HepG2 (cell line): ENCODE measurements around the gene GPATCH4. TPM values are rescaled to one million over a fixed set of nuclear protein-coding genes. Genes with fewer than 3 reads are reported as not detected.

Experiments used
- ATAC-seq: fragments of 200-7000 bp; cut with Tn5 transposase; 3 replicates; pipeline ENCODE4 v1.9.1; 2020; ENCODE audit warnings: mild to moderate bottlenecking, moderate library complexity
- BruUV-seq: library from RNA; stranded (reverse); fragments of 400-500 nt; replicated peaks from 2 replicates; lab custom pipeline; 2021; lab: Mats Ljungman, UMichigan
- CTCF ChIA-PET: fragments of 300-600 bp; formaldehyde crosslinking; extraction: SDS; loops from one replicate; lab custom pipeline; 2021; ENCODE audit warnings: low total read pairs, inconsistent platforms, low intra/inter-chr PET ratio; lab: Yijun Ruan, JAX
- POLR2A ChIA-PET: fragments of 350-600 bp; sonication (Branson Sonifier 250); formaldehyde crosslinking; loops from one replicate; lab custom pipeline; 2020; ENCODE audit warnings: antibody characterized with exemption, inconsistent platforms; lab: Yijun Ruan, JAX
- DNase-seq: peaks from one replicate; pipeline ENCODE4 v3.0.0-alpha.2; 2015; ENCODE audit warnings: low spot score
- FAIRE-seq: peaks from 3 replicates; lab custom pipeline; 2011; peaks lifted over from hg19 to GRCh38; lab: Jason Lieb, UNC
- H2AFZ ChIP-seq: one replicate; pipeline ENCODE4 v1.6.1; 2011; ENCODE audit warnings: low read length, inconsistent platforms
- H3K27ac ChIP-seq: fragments of 300-600 bp; 3 replicates; pipeline ENCODE4 v1.8.0; 2011; ENCODE audit warnings: mixed run types, mild to moderate bottlenecking, mixed read lengths, low read length, inconsistent platforms; ENCODE audit not compliant: insufficient read depth; ENCODE audit errors: extremely low read length
- H3K27me3 ChIP-seq, 2 experiments: fragments of 200-600 bp in 1 of 2; 2 replicates in 1 of 2; 3 replicates in 1 of 2; pipeline versions ENCODE4 v1.6.0 to v1.8.0; 2011; ENCODE audit warnings: low read length in 2 of 2, mild to moderate bottlenecking in 2 of 2, moderate library complexity in 2 of 2, inconsistent platforms in 1 of 2; ENCODE audit not compliant: insufficient read depth in 2 of 2, control insufficient read depth in 1 of 2
- H3K36me3 ChIP-seq, 2 experiments: fragments of 200-600 bp in 1 of 2; replicated peaks in 1 of 2; 2 replicates in 1 of 2; 3 replicates in 1 of 2; pipeline versions ENCODE4 v1.5.1 to v1.8.0; 2011; ENCODE audit warnings: low read length in 2 of 2, inconsistent platforms in 1 of 2; ENCODE audit not compliant: insufficient read depth in 2 of 2, control insufficient read depth in 1 of 2
- H3K4me1 ChIP-seq: 2 replicates; pipeline ENCODE4 v1.5.1; 2012; ENCODE audit warnings: low read length, inconsistent platforms; ENCODE audit not compliant: insufficient read depth
- H3K4me2 ChIP-seq: 2 replicates; pipeline ENCODE4 v1.6.0; 2011; ENCODE audit warnings: low read depth, low read length, inconsistent platforms
- H3K4me3 ChIP-seq, 3 experiments: fragments of 200-600 bp in 1 of 3; sonication (generic), shearing (Covaris generic) in 1 of 3; replicated peaks in 1 of 3; 2 replicates each; pipeline ENCODE4 v1.5.1; 2011 to 2016; ENCODE audit warnings: low read length in 3 of 3, inconsistent platforms in 2 of 3, low read depth in 2 of 3, mild to moderate bottlenecking in 2 of 3, control low read depth in 1 of 3, mixed read lengths in 1 of 3; ENCODE audit not compliant: insufficient read depth in 1 of 3
- H3K79me2 ChIP-seq: one replicate; pipeline ENCODE4 v1.6.1; 2011; ENCODE audit warnings: low read length, inconsistent platforms; ENCODE audit not compliant: insufficient read depth
- H3K9ac ChIP-seq: 2 replicates; pipeline ENCODE4 v1.6.0; 2011; ENCODE audit warnings: mild to moderate bottlenecking, low read depth, low read length, inconsistent platforms; ENCODE audit not compliant: insufficient read depth
- H3K9me3 ChIP-seq: 2 replicates; pipeline ENCODE4 v1.5.1; 2012; ENCODE audit warnings: mild to moderate bottlenecking, low read length
- H4K20me1 ChIP-seq: 2 replicates; pipeline ENCODE4 v1.6.0; 2011; ENCODE audit warnings: inconsistent platforms, mild to moderate bottlenecking, low read length, moderate library complexity; ENCODE audit not compliant: insufficient read depth
- AGO1 ChIP-seq: fragments of 200-400 bp; formaldehyde crosslinking; IDR thresholded peaks from 2 replicates; pipeline ENCODE4 v1.6.1; 2017; ENCODE audit warnings: mild to moderate bottlenecking, low read depth, low read length, moderate library complexity; ENCODE audit not compliant: poor library complexity, severe bottlenecking
- AGO2 ChIP-seq: fragments of 200-400 bp; formaldehyde crosslinking; optimal IDR thresholded peaks from 2 replicates; pipeline ENCODE3; 2017; ENCODE audit warnings: mild to moderate bottlenecking, low read depth, low read length, moderate library complexity
- CHD2 ChIP-seq: IDR thresholded peaks from 2 replicates; pipeline ENCODE4 v1.6.1; 2011; ENCODE audit warnings: low read depth, low read length, improper control_type of control experiment
- KDM1A ChIP-seq: IDR thresholded peaks from 2 replicates; pipeline ENCODE4 v1.6.1; 2016; ENCODE audit warnings: missing compliant biosample characterization
- NFYC ChIP-seq: IDR thresholded peaks from 2 replicates; pipeline ENCODE4 v1.6.1; 2016; ENCODE audit warnings: missing genetic modification reagents, missing compliant biosample characterization
- POLR2A ChIP-seq, 2 experiments: IDR thresholded peaks; 2 replicates each; pipeline ENCODE4 v1.6.1; 2011; ENCODE audit warnings: low read depth in 2 of 2, low read length in 2 of 2, mild to moderate bottlenecking in 1 of 2, moderate library complexity in 1 of 2; ENCODE audit not compliant: insufficient read depth in 1 of 2
- RBFOX2 ChIP-seq: fragments of 200-400 bp; formaldehyde crosslinking; IDR thresholded peaks from 2 replicates; pipeline ENCODE4 v1.6.1; 2017; ENCODE audit warnings: low read depth, mild to moderate bottlenecking, low read length
- REL ChIP-seq: sonication (generic); formaldehyde crosslinking; conservative IDR thresholded peaks from 2 replicates; pipeline ENCODE4 v1.8.0; 2022; ENCODE audit warnings: mild to moderate bottlenecking, missing genetic modification reagents, moderate library complexity
- ZC3H13 ChIP-seq: sonication (generic); formaldehyde crosslinking; IDR thresholded peaks from 2 replicates; pipeline ENCODE4 v1.8.1; 2023; ENCODE audit warnings: mild to moderate bottlenecking, missing genetic modification reagents, moderate library complexity
- ZMYM3 ChIP-seq: sonication (generic); formaldehyde crosslinking; IDR thresholded peaks from 2 replicates; pipeline ENCODE4 v1.5.1; 2020; ENCODE audit warnings: mild to moderate bottlenecking, missing genetic modification reagents
- ZNF282 ChIP-seq: fragments of 450-650 bp; IDR thresholded peaks from 2 replicates; pipeline ENCODE4 v1.6.1; 2018; ENCODE audit not compliant: partially characterized antibody
- ZNF768 ChIP-seq: sonication (generic); formaldehyde crosslinking; IDR thresholded peaks from 2 replicates; pipeline ENCODE4 v1.4.0; 2020; ENCODE audit warnings: missing genetic modification reagents
- ZNF878 ChIP-seq: sonication (generic); formaldehyde crosslinking; IDR thresholded peaks from 2 replicates; pipeline ENCODE4 v1.8.1; 2023; ENCODE audit warnings: mild to moderate bottlenecking, missing genetic modification reagents, moderate library complexity
- WGBS: methylation state at CpG from one replicate; pipeline ENCODE4 v1.1.6; 2017; ENCODE audit warnings: low lambda C conversion rate; 5-methylcytosine and 5-hydroxymethylcytosine counted together
- in situ Hi-C: cut with HindIII; loops from 2 replicates; pipeline ENCODE4 v1.10.0; 2017; ENCODE audit warnings: low pct_unique_long_range_greater_than_20kb; ENCODE audit not compliant: extremely low pct_ligation_motif_present
- intact Hi-C: fragments of 100-400 bp; cut with micrococcal nuclease; formaldehyde crosslinking; loops from one replicate; pipeline ENCODE4 v1.10.0; 2022; ENCODE audit not compliant: unreplicated experiment
- polyA plus RNA-seq, 8 experiments: library from polyadenylated mRNA; depleted of rRNA in 3 of 8; stranded (reverse) in 7 of 8; unstranded in 1 of 8; fragments of >200 nt; fragmentation: Illumina TruSeq in 4 of 8; extraction: Trizol in 4 of 8; gene quantifications; 2 replicates each; pipeline versions ENCODE4 v1.2.1 to v1.2.3, GENCODE V29; 2011 to 2016; ENCODE audit warnings: low read depth in 4 of 8, missing spikeins in 1 of 8, mixed read lengths in 1 of 8; ENCODE audit not compliant: insufficient read depth in 1 of 8
- total RNA-seq, 5 experiments: library from RNA; depleted of rRNA; stranded (reverse); fragments of >200 nt; fragmentation: Illumina TruSeq; extraction: Trizol; gene quantifications; 2 replicates each; pipeline ENCODE4 v1.2.3, GENCODE V29; 2016; ENCODE audit warnings: low read depth in 1 of 5
- TF ChIP-seq, protein P1 (sequence below): sonication (generic); formaldehyde crosslinking; IDR thresholded peaks from 2 replicates; pipeline ENCODE4 v1.4.0; 2020; ENCODE audit warnings: missing genetic modification reagents, low read depth, mild to moderate bottlenecking, borderline replicate concordance

The GPATCH4 gene
- total and polyA plus RNA-seq, 2 of the 13 experiments (the other 11 are each of a cell fraction or from before 2014, with no cell fraction given), result 19.2 to 37.9 TPM

DNA sequence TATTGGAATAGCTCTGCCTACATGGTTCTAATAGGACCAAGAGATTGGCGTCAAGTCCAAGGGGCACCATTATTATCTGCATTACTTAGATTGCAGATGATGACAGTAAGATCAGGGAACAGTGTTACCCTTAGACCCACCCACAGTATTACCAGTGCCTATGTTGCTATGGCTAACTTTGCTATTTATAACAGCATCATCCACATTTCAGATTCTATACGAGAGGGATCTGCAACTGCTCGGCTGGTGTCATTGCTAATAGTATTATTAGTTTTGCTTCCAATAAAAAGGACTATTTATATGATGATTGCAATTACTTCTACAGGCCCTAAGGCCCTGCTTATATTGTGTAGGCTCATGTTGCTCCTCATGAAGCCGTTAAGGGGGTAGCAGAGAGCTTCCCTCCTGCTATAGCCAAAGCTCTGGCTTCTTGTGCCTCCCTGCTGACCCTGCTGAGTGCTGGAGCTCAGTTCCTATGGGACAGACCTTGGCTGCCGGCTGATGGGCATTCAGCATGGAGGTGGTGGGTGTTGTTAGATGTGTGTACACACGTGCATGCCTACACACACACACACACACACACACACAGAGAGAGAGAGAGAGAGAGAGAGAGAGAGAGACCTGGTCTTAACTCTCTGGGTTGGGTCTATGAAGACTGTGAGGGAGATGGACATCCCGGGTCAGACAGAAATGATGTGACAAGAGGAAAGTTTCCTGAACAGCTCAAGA is 41.9 kb upstream of the GPATCH4 start:
- H3K36me3 ChIP-seq, result peaks cover 0 to 8% of the 10 kb centered on the region in 2 experiments; a peak in 2 of 5 replicates
- CTCF ChIA-PET, result no interaction called here
- no peak for FAIRE-seq

DNA sequence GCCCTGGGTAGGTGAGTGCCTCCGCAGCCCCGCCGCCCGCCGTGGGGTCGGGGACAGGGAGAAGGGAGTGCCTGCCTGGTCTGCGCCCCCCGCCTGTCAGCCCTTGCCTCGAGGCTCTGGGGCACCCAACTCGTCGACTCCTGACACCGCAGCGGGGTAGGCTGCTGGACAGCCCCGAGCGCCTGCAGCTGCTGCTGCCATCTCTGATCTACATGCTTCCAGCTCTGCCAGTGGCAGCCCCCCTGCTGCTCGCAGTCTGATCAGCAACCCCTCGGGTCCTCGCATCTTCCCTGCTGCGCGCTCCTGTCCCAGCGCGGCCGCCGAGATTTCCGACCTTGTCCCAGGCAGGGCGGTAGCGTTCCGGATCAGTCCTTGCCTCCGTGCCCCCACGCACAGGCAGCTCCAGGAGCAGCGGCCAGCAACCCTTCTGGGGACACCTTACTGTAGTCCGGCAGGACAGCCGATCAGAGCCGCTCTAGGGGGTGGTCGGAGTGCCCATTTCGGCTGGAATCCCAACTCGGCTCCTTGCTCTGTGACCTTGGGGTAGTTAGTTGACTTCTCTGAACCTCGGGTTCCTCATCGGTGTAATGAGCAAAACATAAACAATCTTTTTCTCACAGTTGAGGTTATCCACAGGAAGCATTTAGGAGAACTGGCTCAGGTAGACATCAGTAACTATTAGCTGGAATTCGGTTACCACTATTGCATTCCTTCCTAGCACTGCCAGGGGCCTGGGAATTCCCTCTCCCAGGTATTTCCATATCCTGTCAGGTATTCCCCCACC is 41.2 kb upstream of the GPATCH4 start:
- no peak overlapping the region for H2AFZ ChIP-seq
- CTCF ChIA-PET, result no interaction called here
- H3K4me3 ChIP-seq, result no peak overlapping the region
- intact Hi-C loops (no loop called here), in situ Hi-C loops (no loop called here)
- BruUV-seq, result TSS peak; percentile 27
- peaks cover 40% of the 10 kb centered on the region for H4K20me1 ChIP-seq
- H3K27ac ChIP-seq, result no peak overlapping the region
- no peak for ATAC-seq
- no peaks in the 10 kb centered on the region for H3K9me3 ChIP-seq
- H3K9ac ChIP-seq, result no peak overlapping the region
- POLR2A ChIA-PET, result no interaction called here
- no peaks in the 10 kb centered on the region for H3K79me2 ChIP-seq
- peaks cover 2 to 11% of the 10 kb centered on the region in 2 experiments; a peak in 3 of 5 replicates for H3K27me3 ChIP-seq
- 97% methylated on average over 39 of the region's 40 CpGs for WGBS
- peaks cover 0 to 8% of the 10 kb centered on the region in 2 experiments; a peak in 2 of 5 replicates for H3K36me3 ChIP-seq
- no peak for FAIRE-seq
- TF ChIP-seq AGO1 (peak; percentile 90), ZC3H13 (CRISPR knock-in tag) (peak; percentile 81; the same call in 1 of the 2 replicates), ZNF282 (no peak), ZNF768 (CRISPR knock-in tag) (peak; percentile 87), RBFOX2 (peak; percentile 54; the same call in 1 of the 2 replicates), AGO2 (peak; percentile 96)
- TF ChIP-seq, all 625 proteins: peak for 5
- Histone ChIP-seq H3K4me2 (no peak overlapping the region), H3K4me1 (peaks cover 17% of the 10 kb centered on the region)
- no peak for DNase-seq

More for the DNA sequence above, 41.9 kb upstream of the GPATCH4 start:
- ATAC-seq (no peak), DNase-seq (no peak)
- H3K4me2 ChIP-seq, result no peak overlapping the region
- BruUV-seq, result no TSS peak
- peaks cover 2 to 6% of the 10 kb centered on the region in 2 experiments; a peak in 3 of 5 replicates for H3K27me3 ChIP-seq
- no peak overlapping the region for H3K27ac ChIP-seq
- H3K9me3 ChIP-seq, result no peaks in the 10 kb centered on the region
- in situ Hi-C loops (no loop called here), intact Hi-C loops (no loop called here)
- H3K4me3 ChIP-seq, result no peak overlapping the region
- POLR2A ChIA-PET, result no interaction called here
- H3K4me1 ChIP-seq, result peaks cover 17% of the 10 kb centered on the region
- WGBS, result 89% methylated on average over 6 of the region's 7 CpGs
- no peak for TF ChIP-seq NFYC (CRISPR knock-in tag)
- TF ChIP-seq ZMYM3 (CRISPR knock-in tag), result no peak
- TF ChIP-seq, protein P1, sequence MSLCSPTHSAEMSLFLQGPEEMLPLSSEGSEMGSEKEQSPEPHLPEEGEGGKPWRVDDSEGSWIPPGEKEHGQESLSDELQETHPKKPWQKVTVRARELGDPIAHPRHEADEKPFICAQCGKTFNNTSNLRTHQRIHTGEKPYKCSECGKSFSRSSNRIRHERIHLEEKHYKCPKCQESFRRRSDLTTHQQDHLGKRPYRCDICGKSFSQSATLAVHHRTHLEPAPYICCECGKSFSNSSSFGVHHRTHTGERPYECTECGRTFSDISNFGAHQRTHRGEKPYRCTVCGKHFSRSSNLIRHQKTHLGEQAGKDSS (CRISPR knock-in tag), result no peak
- TF ChIP-seq REL (CRISPR knock-in tag), result no peak
- TF ChIP-seq KDM1A (CRISPR knock-in tag), result no peak
- no peak for TF ChIP-seq CHD2
- TF ChIP-seq ZNF878 (CRISPR knock-in tag), result no peak
- TF ChIP-seq POLR2A (IDR thresholded peaks at IDR 0.05; ENCODE audit: insufficient read depth in 1 of 2, low read depth in 2 of 2, low read length in 2 of 2), result peak in 1 of 2 experiments; percentile 35; a peak in 1 of 4 replicates
- H3K79me2 ChIP-seq, result no peaks in the 10 kb centered on the region
- peaks cover 35% of the 10 kb centered on the region for H4K20me1 ChIP-seq
- H3K9ac ChIP-seq, result no peak overlapping the region
- no peak overlapping the region for H2AFZ ChIP-seq
